Duodenal mucosa (tissue), 2 donors: ENCODE data around the gene ATG4B.

Experiments
- H3K27ac ChIP-seq: one replicate; pipeline ENCODE4 v1.7.0; 2013; ENCODE audit warnings: low read depth, low read length
- H3K27me3 ChIP-seq, 2 donors: one replicate each; pipeline ENCODE4 v1.7.0; 2013; ENCODE audit warnings: low read length in 2 of 2, control low read depth in 1 of 2; ENCODE audit not compliant: insufficient read depth in 2 of 2, control insufficient read depth in 1 of 2
- H3K36me3 ChIP-seq, 2 donors: one replicate each; pipeline ENCODE4 v1.7.0; 2013; ENCODE audit warnings: low read length in 2 of 2, control low read depth in 1 of 2; ENCODE audit not compliant: insufficient read depth in 2 of 2, control insufficient read depth in 1 of 2
- H3K4me1 ChIP-seq, 2 donors: one replicate each; pipeline ENCODE4 v1.7.0; 2013; ENCODE audit warnings: low read length in 2 of 2, control low read depth in 1 of 2; ENCODE audit not compliant: insufficient read depth in 2 of 2, control insufficient read depth in 1 of 2
- H3K4me3 ChIP-seq, 2 donors: one replicate each; pipeline ENCODE4 v1.7.0; 2013; ENCODE audit warnings: low read length in 2 of 2, low read depth in 1 of 2
- H3K9ac ChIP-seq, 2 donors: one replicate each; pipeline ENCODE4 v1.7.0; 2013; ENCODE audit warnings: low read length in 2 of 2, low read depth in 1 of 2
- H3K9me3 ChIP-seq, 2 donors: one replicate each; pipeline ENCODE4 v1.7.0; 2013; ENCODE audit warnings: low read length in 2 of 2, control low read depth in 1 of 2; ENCODE audit not compliant: control insufficient read depth in 1 of 2

ATG4B gene

DNA sequence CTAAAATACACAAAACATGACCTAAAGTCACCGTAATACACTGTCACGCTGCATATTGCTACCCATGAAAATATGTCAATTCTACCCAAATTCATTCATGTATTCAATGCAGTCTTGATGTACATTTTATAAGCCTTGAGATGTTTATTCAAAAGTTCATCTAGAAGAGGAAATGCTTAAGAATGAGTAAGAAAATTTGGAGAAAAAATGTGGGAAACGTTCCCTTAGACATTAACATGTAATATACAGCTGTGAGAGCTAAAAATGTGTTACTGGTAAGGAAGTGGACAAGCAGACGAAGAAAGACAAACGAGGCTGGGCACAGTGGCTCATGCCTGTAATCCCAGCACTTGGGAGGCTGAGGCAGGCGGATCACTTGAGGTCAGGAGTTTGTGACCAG is 37.9 kb upstream of the ATG4B start:
- Histone ChIP-seq H3K36me3 (peaks cover 16 to 63% of the 10 kb centered on the region in 2 donors), H3K4me3 (no peak overlapping the region), H3K9ac (no peak overlapping the region), H3K27me3 (no peaks in the 10 kb centered on the region), H3K9me3 (no peaks in the 10 kb centered on the region), H3K4me1 (no peaks in the 10 kb centered on the region), H3K27ac (no peak overlapping the region)

DNA sequence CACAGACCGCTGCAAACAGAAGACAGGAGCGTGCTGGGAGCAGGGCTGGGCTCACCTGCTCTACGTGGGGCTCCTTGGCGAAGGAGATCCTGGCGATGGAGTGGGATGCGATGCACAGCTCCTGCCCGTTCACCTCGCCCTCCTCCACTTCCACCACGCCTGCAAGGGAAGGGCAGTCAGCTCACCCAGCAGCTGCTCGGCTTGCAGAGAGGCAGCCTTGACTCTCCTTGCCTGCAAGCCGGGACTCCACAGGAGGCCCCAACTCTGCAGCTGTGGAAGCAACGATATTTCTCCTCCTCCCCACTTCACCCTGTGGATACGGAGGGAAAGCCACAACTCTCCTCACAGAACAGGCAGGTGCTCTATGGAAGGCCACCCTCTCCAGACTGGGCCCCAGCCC is 35.7 kb upstream of the ATG4B start:
- Histone ChIP-seq H3K9me3 (no peaks in the 10 kb centered on the region), H3K27me3 (no peaks in the 10 kb centered on the region), H3K27ac (no peak overlapping the region), H3K9ac (no peak overlapping the region), H3K36me3 (peaks cover 13 to 67% of the 10 kb centered on the region in 2 donors), H3K4me1 (no peaks in the 10 kb centered on the region), H3K4me3 (no peak overlapping the region)

DNA sequence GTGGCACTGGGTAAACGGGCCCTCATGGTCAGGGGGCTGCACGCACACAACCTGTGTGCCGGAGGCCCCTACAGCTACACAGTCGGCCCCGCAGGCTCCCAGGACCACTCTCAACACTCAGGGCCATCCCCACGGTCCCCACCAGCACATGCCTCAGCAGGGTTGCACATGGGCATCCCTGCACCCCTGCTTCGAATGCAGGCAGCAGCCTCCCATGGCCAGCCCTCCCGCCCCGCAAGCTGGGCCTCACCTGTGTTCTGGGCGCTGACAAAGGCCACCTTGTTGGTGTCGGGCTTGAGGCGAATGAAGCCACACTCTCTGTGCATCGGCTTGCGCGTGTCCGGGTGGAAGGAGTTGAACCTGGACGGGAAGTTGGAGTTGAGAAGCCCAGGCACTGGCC is 34.8 kb upstream of the ATG4B start:
- peaks cover 13 to 61% of the 10 kb centered on the region in 2 donors for H3K36me3 ChIP-seq
- H3K4me1 ChIP-seq = no peaks in the 10 kb centered on the region
- H3K9ac ChIP-seq = no peak overlapping the region
- no peaks in the 10 kb centered on the region for H3K9me3 ChIP-seq
- no peak overlapping the region for H3K27ac ChIP-seq
- H3K27me3 ChIP-seq = no peaks in the 10 kb centered on the region
- no peak overlapping the region for H3K4me3 ChIP-seq

DNA sequence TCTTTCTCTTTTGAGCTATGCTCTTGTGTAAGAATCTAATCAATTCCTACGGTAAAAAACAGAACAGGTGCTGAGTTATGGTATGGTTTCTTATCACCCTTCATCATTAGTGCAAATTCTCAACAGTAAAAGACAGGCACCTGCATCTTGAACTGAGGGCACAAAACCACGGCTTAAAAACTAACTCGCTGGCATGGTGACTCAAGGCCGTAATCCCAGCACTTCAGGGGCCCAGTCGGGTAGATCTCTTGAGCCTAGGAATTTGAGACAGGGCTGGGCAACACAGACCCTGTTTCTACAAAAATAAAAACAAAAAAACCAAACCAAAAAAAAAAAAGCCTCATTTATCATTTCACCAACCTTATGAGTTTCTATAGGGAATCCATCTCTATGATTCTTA is 33.8 kb upstream of the ATG4B start:
- no peak overlapping the region for H3K27ac ChIP-seq
- no peak overlapping the region for H3K9ac ChIP-seq
- no peaks in the 10 kb centered on the region for H3K27me3 ChIP-seq
- H3K4me1 ChIP-seq = no peaks in the 10 kb centered on the region
- H3K9me3 ChIP-seq = no peaks in the 10 kb centered on the region
- H3K4me3 ChIP-seq = no peak overlapping the region
- H3K36me3 ChIP-seq = peaks cover 13 to 58% of the 10 kb centered on the region in 2 donors

DNA sequence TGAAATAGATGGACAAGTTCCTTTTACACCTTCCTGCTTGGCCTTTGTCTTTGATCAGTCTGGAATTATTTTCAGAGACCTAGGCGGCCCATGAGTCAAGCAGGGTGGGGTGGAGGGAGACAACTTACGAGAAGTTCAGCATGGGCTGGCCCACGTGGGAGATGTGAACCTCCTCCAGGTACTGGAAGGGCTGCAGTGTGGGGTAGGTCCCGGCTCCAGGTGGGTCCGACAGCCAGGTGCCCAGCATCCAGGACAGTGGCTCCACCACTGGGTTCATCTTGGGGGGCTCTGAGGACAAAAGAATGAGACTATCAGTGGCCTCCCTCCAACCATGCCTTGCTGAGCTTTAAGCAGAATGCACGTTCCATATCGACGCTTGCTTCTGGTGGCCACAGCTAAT is 31.3 kb upstream of the ATG4B start:
- H3K27me3 ChIP-seq = no peaks in the 10 kb centered on the region
- no peak overlapping the region for H3K27ac ChIP-seq
- no peak overlapping the region for H3K4me3 ChIP-seq
- peaks cover 3 to 9% of the 10 kb centered on the region in 2 donors for H3K4me1 ChIP-seq
- H3K36me3 ChIP-seq = peaks cover 12 to 43% of the 10 kb centered on the region in 2 donors
- no peak overlapping the region for H3K9ac ChIP-seq
- no peaks in the 10 kb centered on the region for H3K9me3 ChIP-seq

DNA sequence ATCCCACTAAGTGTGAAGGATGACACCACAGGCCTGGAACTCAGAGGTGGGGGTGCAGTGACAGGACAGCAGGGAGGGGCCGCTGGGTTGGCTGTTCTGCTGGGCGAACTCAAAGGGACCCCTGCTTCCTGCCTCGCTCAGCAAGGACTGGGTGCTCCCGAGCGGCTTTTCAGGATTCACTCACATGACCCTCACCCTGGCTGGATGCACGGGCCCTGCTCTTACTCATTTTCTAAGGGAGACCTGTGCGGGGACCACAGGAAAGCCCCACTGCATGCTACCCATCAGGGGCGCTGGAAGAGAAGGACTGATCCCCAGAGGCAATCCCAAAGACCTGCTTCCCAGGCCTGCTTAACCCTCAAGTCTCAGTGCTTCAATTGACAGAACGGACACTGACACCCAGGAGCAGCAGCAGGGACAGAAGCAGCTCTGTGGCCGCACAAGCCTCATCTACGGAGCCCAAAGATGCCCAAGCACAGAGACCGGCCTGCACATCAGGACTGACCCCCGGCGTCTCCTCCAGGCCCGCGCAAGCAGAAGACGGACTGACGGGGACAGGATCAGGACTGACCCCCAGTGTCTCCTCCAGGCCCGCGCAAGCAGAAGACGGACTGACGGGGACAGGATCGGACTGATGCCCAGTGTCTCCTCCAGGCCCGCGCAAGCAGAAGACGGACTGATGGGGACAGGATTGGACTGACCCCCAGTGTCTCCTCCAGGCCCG is 30.2 kb upstream of the ATG4B start:
- no peaks in the 10 kb centered on the region for H3K9me3 ChIP-seq
- H3K9ac ChIP-seq = no peak overlapping the region
- H3K4me1 ChIP-seq = peaks cover 3 to 9% of the 10 kb centered on the region in 2 donors
- H3K27ac ChIP-seq = no peak overlapping the region
- H3K27me3 ChIP-seq = no peaks in the 10 kb centered on the region
- H3K36me3 ChIP-seq = peaks cover 6 to 33% of the 10 kb centered on the region in 2 donors
- H3K4me3 ChIP-seq = no peak overlapping the region

DNA sequence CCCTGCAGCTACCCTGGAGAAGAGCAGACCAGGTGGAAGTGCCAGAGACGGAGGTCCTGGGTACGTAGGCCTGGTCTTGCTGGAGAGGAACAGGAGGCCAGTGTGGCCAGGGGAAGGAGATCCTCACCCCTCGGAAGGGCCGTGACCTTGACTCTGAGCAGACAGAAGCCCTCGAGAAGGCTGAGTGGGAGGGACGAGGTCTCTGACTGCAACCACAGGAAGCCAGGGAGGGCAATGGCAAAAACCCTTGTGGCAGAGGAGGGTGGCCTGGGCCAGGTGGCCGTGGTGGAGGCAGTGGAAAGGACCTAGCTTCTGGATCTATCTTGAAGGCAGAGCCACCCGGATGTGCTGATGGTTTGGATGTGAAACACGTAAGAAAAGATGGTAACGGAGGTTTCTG is 28.6 kb upstream of the ATG4B start:
- Histone ChIP-seq H3K4me3 (no peak overlapping the region), H3K27ac (no peak overlapping the region), H3K27me3 (no peaks in the 10 kb centered on the region), H3K9ac (no peak overlapping the region), H3K36me3 (peaks cover 4 to 27% of the 10 kb centered on the region in 2 donors), H3K4me1 (peaks cover 3 to 9% of the 10 kb centered on the region in 2 donors), H3K9me3 (no peaks in the 10 kb centered on the region)

DNA sequence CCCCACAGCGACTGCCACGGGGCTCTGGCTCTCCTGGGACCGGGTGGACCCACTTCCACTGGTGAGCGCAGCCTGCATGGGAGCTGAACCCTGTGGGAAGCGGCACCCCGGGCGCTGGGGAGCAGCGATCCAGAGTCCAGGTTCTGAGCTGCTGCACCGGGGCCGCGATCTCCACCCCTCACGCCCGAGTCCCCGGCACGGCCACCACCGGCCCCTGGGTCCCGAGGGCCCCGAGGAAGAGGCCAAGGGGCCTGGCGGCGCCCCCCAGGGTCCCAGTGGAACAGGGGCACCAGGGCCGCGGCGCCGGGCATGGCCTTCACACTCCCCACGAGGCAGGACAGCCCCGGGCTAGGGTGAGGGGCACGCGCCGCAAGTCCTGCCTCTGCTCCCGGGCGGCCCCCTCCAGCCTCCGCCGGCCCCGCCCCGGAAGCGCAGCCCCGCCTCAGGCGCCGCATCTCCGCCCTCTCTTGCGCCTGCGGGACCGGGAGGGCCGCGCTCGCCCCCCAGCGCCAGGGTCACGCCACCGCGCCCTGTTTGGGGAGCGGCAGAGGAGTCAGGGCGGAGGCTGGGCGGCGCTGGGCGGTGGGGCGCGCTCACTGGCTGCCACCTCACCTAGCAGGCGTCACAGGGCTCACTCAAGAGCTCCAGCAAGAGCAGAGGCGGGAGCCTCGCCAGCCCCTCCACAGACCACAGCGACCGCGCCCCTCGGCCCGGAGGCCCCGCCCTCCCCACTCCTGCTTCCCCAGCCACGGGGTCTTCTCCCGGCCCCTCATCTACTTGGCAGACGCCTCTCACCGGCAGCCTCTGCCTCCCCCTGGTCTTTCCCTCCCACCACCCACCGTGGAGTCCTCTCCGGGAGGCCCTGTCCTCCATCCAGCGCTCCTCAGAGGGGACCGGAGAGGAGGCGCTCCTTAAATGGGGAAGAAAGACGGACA is 27.4 kb upstream of the ATG4B start:
- H3K27ac ChIP-seq = no peak overlapping the region
- H3K4me1 ChIP-seq = peaks cover 3 to 9% of the 10 kb centered on the region in 2 donors
- H3K4me3 ChIP-seq = peak overlapping the region; percentile 58 to 63
- H3K9me3 ChIP-seq = no peaks in the 10 kb centered on the region
- peak overlapping the region; percentile 54 to 73 for H3K9ac ChIP-seq
- peaks cover 4 to 27% of the 10 kb centered on the region in 2 donors for H3K36me3 ChIP-seq
- H3K27me3 ChIP-seq = no peaks in the 10 kb centered on the region

DNA sequence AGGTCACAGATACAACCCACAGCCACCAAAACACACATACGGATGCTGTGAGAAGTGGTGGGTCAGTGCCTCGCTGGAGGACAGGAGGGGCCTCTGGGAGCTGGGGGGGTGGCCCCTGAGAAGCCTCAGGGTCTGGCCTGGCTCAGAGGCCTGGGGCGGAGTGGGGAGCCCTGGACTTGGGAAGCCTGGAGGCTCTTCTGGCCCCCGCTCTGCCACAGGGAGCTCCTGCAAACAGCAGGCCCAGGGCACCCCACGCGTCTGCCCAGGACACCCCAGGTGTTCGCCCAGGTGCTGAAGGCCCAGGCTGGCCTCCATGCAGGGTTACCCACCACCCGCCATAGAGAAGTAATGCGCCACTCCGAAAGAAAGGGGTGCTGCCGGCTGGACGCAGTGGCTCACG is 26.4 kb upstream of the ATG4B start:
- peaks cover 3 to 9% of the 10 kb centered on the region in 2 donors for H3K4me1 ChIP-seq
- H3K4me3 ChIP-seq = no peak overlapping the region
- peak overlapping the region in 1 of 2 donors; percentile 73 for H3K9ac ChIP-seq
- H3K9me3 ChIP-seq = no peaks in the 10 kb centered on the region
- peaks cover 4 to 19% of the 10 kb centered on the region in 2 donors for H3K36me3 ChIP-seq
- H3K27ac ChIP-seq = no peak overlapping the region
- no peaks in the 10 kb centered on the region for H3K27me3 ChIP-seq
